HepG2 (cell line): Measurements from ENCODE around the gene FUT3. TPM values are rescaled to one million over a fixed set of nuclear protein-coding genes. Genes with fewer than 3 reads are reported as not detected.

Experiments
- ATAD3A ChIP-seq: sonication (generic); formaldehyde crosslinking; IDR thresholded peaks from 2 replicates; pipeline ENCODE4 v1.4.0; 2020; ENCODE audit warnings: missing genetic modification reagents
- EP300 ChIP-seq, 3 experiments: sonication (generic) in 1 of 3; formaldehyde crosslinking in 1 of 3; IDR thresholded peaks; 2 replicates each; pipeline versions ENCODE4 v1.5.1 to v1.6.1; 2011 to 2020; ENCODE audit warnings: low read depth in 2 of 3, low read length in 2 of 3, borderline replicate concordance in 1 of 3, improper control_type of control experiment in 1 of 3, mild to moderate bottlenecking in 1 of 3, missing genetic modification reagents in 1 of 3, moderate library complexity in 1 of 3
- FOXK1 ChIP-seq: sonication (generic); formaldehyde crosslinking; IDR thresholded peaks from 2 replicates; pipeline ENCODE4 v1.4.0; 2020; ENCODE audit warnings: low read depth, missing genetic modification reagents, borderline replicate concordance
- HOXA9 ChIP-seq: sonication (generic); formaldehyde crosslinking; IDR thresholded peaks from 2 replicates; pipeline ENCODE4 v1.8.1; 2022; ENCODE audit warnings: missing genetic modification reagents, mild to moderate bottlenecking, moderate library complexity, borderline replicate concordance
- RAD51 ChIP-seq: fragments of 450-650 bp; IDR thresholded peaks from 2 replicates; pipeline ENCODE4 v1.6.1; 2016; ENCODE audit warnings: borderline replicate concordance
- SNAPC4 ChIP-seq: sonication (generic); formaldehyde crosslinking; IDR thresholded peaks from 2 replicates; pipeline ENCODE4 v1.4.0; 2020; ENCODE audit warnings: mild to moderate bottlenecking, missing genetic modification reagents
- SP2 ChIP-seq: sonication (generic); formaldehyde crosslinking; IDR thresholded peaks from 2 replicates; pipeline ENCODE4 v1.5.1; 2020; ENCODE audit warnings: mild to moderate bottlenecking, missing genetic modification reagents
- SSRP1 ChIP-seq: IDR thresholded peaks from 2 replicates; pipeline ENCODE4 v1.6.1; 2016; ENCODE audit warnings: control low read depth
- TBL1XR1 ChIP-seq: fragments of 150-350 bp; IDR thresholded peaks from 2 replicates; pipeline ENCODE4 v1.6.1; 2014; ENCODE audit warnings: borderline replicate concordance, low read length; ENCODE audit not compliant: partially characterized antibody
- THAP11 ChIP-seq: IDR thresholded peaks from 2 replicates; pipeline ENCODE4 v1.6.1; 2016; ENCODE audit warnings: missing biosample characterization, missing genetic modification reagents
- ZFX ChIP-seq: sonication (generic); formaldehyde crosslinking; IDR thresholded peaks from 2 replicates; pipeline ENCODE4 v1.4.0; 2020; ENCODE audit warnings: mild to moderate bottlenecking, low read depth, missing genetic modification reagents, moderate library complexity
- ZNF205 ChIP-seq: IDR thresholded peaks from 2 replicates; pipeline ENCODE4 v1.6.1; 2018; ENCODE audit warnings: missing biosample characterization, missing genetic modification reagents
- ZNF275 ChIP-seq: sonication (generic); formaldehyde crosslinking; IDR thresholded peaks from 2 replicates; pipeline ENCODE4 v1.8.0; 2022; ENCODE audit warnings: missing genetic modification reagents, mild to moderate bottlenecking, inconsistent platforms, borderline replicate concordance
- ZNF331 ChIP-seq: sonication (generic); formaldehyde crosslinking; IDR thresholded peaks from 2 replicates; pipeline ENCODE4 v1.4.0; 2020; ENCODE audit warnings: missing genetic modification reagents
- ZNF350 ChIP-seq: sonication (generic); formaldehyde crosslinking; IDR thresholded peaks from 2 replicates; pipeline ENCODE4 v1.4.0; 2020; ENCODE audit warnings: mild to moderate bottlenecking, low read depth, missing genetic modification reagents, borderline replicate concordance
- ZNF367 ChIP-seq: sonication (generic); formaldehyde crosslinking; IDR thresholded peaks from 2 replicates; pipeline ENCODE4 v1.4.0; 2020; ENCODE audit warnings: missing genetic modification reagents, borderline replicate concordance
- ZNF772 ChIP-seq: sonication (generic); formaldehyde crosslinking; IDR thresholded peaks from 2 replicates; pipeline ENCODE4 v1.5.0; 2020; ENCODE audit warnings: mild to moderate bottlenecking, missing genetic modification reagents
- ZNF878 ChIP-seq: sonication (generic); formaldehyde crosslinking; IDR thresholded peaks from 2 replicates; pipeline ENCODE4 v1.8.1; 2023; ENCODE audit warnings: mild to moderate bottlenecking, missing genetic modification reagents, moderate library complexity
- ZSCAN21 ChIP-seq: sonication (generic); formaldehyde crosslinking; IDR thresholded peaks from 2 replicates; pipeline ENCODE4 v1.8.0; 2022; ENCODE audit warnings: mild to moderate bottlenecking, missing genetic modification reagents, moderate library complexity, borderline replicate concordance
- ZXDC ChIP-seq: sonication (generic); formaldehyde crosslinking; IDR thresholded peaks from 2 replicates; pipeline ENCODE4 v1.5.0; 2020; ENCODE audit warnings: mild to moderate bottlenecking, missing genetic modification reagents
- polyA plus RNA-seq, 8 experiments: library from polyadenylated mRNA; depleted of rRNA in 3 of 8; stranded (reverse) in 7 of 8; unstranded in 1 of 8; fragments of >200 nt; fragmentation: Illumina TruSeq in 4 of 8; extraction: Trizol in 4 of 8; gene quantifications; 2 replicates each; pipeline versions ENCODE4 v1.2.1 to v1.2.3, GENCODE V29; 2011 to 2016; ENCODE audit warnings: low read depth in 4 of 8, missing spikeins in 1 of 8, mixed read lengths in 1 of 8; ENCODE audit not compliant: insufficient read depth in 1 of 8
- total RNA-seq, 5 experiments: library from RNA; depleted of rRNA; stranded (reverse); fragments of >200 nt; fragmentation: Illumina TruSeq; extraction: Trizol; gene quantifications; 2 replicates each; pipeline ENCODE4 v1.2.3, GENCODE V29; 2016; ENCODE audit warnings: low read depth in 1 of 5

The FUT3 gene
- total and polyA plus RNA-seq, 2 of the 13 experiments (the other 11 are each of a cell fraction or from before 2014, with no cell fraction given) = 0.53 to 1.1 TPM

GRCh38 chr19:5800361-5801270 is 50.6 kb downstream of the FUT3 start (continued):
- TF ChIP-seq SNAPC4 (no peak), ZNF350 (CRISPR knock-in tag) (no peak; the same call in 1 of the 2 replicates), ZSCAN21 (CRISPR knock-in tag) (no peak), EP300 (IDR thresholded peaks at IDR 0.05; ENCODE audit: low read depth in 2 of 2, low read length in 2 of 2) (peak in 1 of 2 experiments; percentile 47; a peak in 1 of 4 replicates), EP300 (CRISPR knock-in tag; IDR thresholded peaks at IDR 0.05; ENCODE audit: borderline replicate concordance) (no peak; the same call in 1 of the 2 replicates), ZNF331 (peak; percentile 86), TBL1XR1 (no peak), HOXA9 (CRISPR knock-in tag) (no peak), RAD51 (no peak), ATAD3A (no peak), ZNF367 (CRISPR knock-in tag) (no peak), SSRP1 (CRISPR knock-in tag) (no peak), ZNF772 (CRISPR knock-in tag) (no peak), ZNF275 (CRISPR knock-in tag) (no peak), THAP11 (CRISPR knock-in tag) (0 out of 2 replicates have a peak, but pooled peaks have one; percentile 38), ZFX (CRISPR knock-in tag) (0 out of 2 replicates have a peak, but pooled peaks have one; percentile 7), SP2 (CRISPR knock-in tag) (no peak), ZXDC (no peak), FOXK1 (CRISPR knock-in tag) (no peak), ZNF205 (CRISPR knock-in tag) (no peak), ZNF878 (no peak)
